Measurements from ENCODE around the gene XRCC2. TPM values are rescaled to one million over a fixed set of nuclear protein-coding genes. Genes with fewer than 3 reads are reported as not detected.

Gene XRCC2
- total RNA-seq, result 1.6 and 3.0 TPM in 2 replicates

DNA sequence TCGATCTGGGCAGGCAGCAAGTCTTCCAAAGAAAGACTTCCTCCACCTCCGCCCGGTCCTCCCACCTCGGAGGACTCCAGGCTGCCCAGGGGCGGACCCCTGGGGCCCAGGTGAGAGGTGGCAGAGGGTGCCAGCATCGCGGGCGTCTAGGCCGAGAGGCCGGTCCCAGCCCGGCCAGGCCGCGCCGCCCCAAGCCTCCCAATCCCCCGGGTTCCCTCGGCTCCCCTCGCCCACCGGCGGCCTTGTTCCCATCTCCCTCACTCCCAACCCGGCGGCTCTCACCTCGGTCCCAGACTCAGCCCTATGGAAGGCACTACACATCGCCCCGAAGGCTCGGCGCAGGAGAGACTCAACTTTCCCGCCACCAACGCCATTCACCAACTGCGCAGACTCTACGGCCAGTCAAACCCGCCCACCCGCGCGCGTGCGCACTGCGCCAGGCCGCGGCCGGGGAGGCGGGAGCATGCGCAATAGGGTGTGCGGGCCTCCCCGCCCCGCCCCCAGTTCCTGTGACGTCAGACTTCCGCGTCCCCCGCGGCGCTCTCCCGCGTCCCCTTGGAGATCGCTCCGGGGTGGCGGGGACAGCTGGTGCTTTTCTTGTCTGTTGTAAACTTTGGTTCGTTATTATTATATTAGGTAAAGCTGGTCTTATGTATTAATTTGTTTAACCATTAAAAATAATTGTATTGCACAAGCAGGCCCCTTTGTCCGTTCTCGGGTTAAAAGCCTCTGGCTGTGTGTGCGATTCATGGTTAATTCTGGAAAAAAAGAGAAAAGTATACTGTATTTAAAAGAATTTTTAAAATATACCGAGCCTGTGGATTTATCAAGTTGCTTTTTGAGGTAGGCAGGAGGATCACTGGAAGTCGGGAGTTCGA lies at the start of gene XRCC2:
Gene XRCC2 (minus strand): TSS at position 383 of the 878 bp plus-strand sequence. CDS start 62 bp downstream, at position 321.

Other genes starting within 250 kb of the XRCC2 start
- gene KMT2C, start 240.1 kb downstream of the XRCC2 start, total RNA-seq, result 23.5 and 31.7 TPM in 2 replicates
- 5.0 and 7.3 TPM in 2 replicates for gene ACTR3B, start 83.6 kb upstream of the XRCC2 start, total RNA-seq

Data from aortic smooth muscle cell (primary cell).